ENCODE data around the gene RNU1-4. TPM values are rescaled to one million over a fixed set of nuclear protein-coding genes. Genes with fewer than 3 reads are reported as not detected.
"Not testable (repeated sequence)": the region's sequence is repeated elsewhere in the genome, so short reads cannot be mapped to it uniquely, and the experiment has no call there.

RNU1-4 gene
- total and polyA plus RNA-seq, 5 donors from 2014 or later, result 23.7 to 3,278 TPM; not detected in 3

DNA sequence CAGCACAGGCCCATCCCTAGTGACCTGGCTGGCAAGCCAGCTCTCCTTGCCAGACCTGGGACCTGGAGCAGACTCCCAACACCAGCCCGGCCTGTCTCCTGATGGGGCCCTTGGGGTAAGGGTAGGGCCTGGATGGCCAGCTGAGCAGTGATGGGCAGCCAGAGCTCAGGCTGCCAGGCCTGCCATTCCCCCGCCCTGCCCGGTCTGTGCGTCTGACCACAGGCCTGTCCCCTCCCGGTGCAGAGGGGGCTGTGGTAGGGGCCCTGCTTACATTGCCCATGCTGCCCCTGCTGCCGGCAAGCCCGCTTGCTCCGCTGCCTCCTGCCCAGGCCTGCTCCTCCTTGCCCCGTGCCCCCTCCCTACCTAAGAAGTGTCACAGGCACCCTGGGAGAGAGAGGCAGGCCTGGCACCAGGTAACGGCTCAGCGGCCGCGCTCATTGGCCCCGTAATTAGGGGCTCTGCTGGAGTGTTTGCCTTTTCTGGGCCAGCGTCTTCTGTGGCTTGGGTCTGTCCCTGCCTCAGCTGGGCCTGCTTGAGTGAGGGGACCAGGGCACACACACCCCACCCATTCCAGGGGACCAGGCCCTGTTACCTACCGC, 35.7 kb upstream of the RNU1-4 start:
- not testable (repeated sequence) for H3K9me3 ChIP-seq (ENCODE audit: control insufficient read depth in 2 of 2, low read length in 2 of 2); H3K27ac Mint-ChIP-seq; DNase-seq; H3K36me3 Mint-ChIP-seq; H3K4me1 Mint-ChIP-seq; ATAC-seq (ENCODE audit: low read depth in 2 of 2); H3K36me3 ChIP-seq (ENCODE audit: control insufficient read depth, insufficient read depth, low read length); H3K27me3 Mint-ChIP-seq; H3K4me3 ChIP-seq (ENCODE audit: low read depth, low read length); H3K27ac ChIP-seq (ENCODE audit: insufficient read depth, low read length, poor library complexity, severe bottlenecking); H3K4me1 ChIP-seq (ENCODE audit: control insufficient read depth, insufficient read depth, low read length, poor library complexity, severe bottlenecking); H3K9me3 Mint-ChIP-seq; H3K27me3 ChIP-seq (ENCODE audit: control insufficient read depth, insufficient read depth, low read length); H3K4me3 Mint-ChIP-seq

DNA sequence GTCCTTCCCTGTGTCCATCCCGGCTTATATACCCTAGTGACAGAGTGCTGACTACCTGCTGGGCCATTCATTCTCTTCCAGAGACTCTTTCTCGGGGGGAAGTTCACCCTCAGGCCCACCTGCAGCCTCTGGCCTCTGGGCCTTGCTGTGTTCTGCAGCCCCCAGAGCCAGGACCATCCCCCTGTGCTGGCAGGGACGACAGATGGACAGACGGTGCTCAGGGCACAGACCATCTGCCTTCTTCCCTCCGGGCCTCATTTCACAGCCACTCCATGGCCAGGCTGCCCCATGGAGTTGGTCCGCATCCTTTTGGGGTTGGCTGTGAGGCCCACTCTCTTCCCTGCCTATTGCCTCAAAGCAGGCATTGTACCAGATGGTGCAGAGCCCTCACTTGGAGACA, 34.0 kb upstream of the RNU1-4 start:
- DNase-seq; H3K9me3 Mint-ChIP-seq; H3K27ac Mint-ChIP-seq; H3K27me3 Mint-ChIP-seq; H3K36me3 Mint-ChIP-seq; H3K4me1 Mint-ChIP-seq; H3K27ac ChIP-seq (ENCODE audit: insufficient read depth, low read length, poor library complexity, severe bottlenecking); H3K36me3 ChIP-seq (ENCODE audit: control insufficient read depth, insufficient read depth, low read length); H3K4me1 ChIP-seq (ENCODE audit: control insufficient read depth, insufficient read depth, low read length, poor library complexity, severe bottlenecking); H3K27me3 ChIP-seq (ENCODE audit: control insufficient read depth, insufficient read depth, low read length); H3K9me3 ChIP-seq (ENCODE audit: control insufficient read depth in 2 of 2, low read length in 2 of 2); H3K4me3 Mint-ChIP-seq; H3K4me3 ChIP-seq (ENCODE audit: low read depth, low read length); ATAC-seq (ENCODE audit: low read depth in 2 of 2): not testable (repeated sequence)

DNA sequence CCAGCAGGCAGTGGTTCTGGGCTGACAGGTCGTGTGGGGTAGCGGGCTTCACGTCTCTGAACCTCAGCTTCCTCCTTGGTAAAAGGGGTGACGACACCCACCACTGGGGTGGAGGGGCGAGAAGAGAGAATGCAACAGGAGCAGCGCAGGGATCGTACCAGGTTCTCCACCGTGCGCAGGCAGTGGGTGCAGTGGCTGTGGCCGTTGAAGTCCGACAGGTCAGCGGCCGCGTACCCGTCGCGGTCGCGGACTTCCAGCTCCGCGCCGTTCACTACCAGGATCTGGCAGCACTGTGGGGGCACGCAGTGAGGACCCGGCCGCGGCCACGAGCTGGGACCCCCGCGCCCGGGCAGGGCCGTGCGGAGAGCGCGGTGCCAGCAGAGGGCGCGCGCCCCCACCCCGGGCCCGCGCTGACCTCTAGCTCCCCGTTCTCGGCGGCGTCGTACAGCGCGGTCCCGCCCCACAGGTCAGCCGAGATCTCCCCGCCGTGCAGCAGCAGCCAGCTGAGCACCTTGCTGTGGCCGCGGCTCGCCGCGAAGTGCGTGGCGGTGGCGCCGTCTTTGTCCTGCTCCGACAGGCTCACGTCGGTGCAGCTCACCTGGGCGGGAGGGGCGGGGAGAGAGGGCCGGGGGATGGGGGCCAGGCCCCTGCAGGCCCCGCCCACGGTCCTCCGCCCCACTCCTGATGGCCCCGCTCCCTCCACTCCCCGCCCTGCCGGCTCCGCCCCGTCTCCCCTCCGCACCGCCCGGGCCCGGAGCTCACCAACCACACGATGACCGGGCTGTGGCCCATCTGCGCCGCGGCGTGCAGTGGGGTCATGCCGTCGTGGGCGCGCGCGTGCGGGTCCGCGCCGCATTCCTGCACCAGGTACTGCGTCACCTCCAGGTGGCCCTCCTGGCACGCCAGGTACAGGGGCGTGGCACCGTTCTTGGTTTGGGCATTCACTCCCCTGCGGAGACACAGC, 32.9 kb upstream of the RNU1-4 start:
- H3K4me3 ChIP-seq (ENCODE audit: low read depth, low read length); H3K4me1 ChIP-seq (ENCODE audit: control insufficient read depth, insufficient read depth, low read length, poor library complexity, severe bottlenecking); H3K36me3 Mint-ChIP-seq; H3K27ac ChIP-seq (ENCODE audit: insufficient read depth, low read length, poor library complexity, severe bottlenecking); H3K27me3 ChIP-seq (ENCODE audit: control insufficient read depth, insufficient read depth, low read length); H3K4me3 Mint-ChIP-seq; H3K9me3 Mint-ChIP-seq; ATAC-seq (ENCODE audit: low read depth in 2 of 2); H3K4me1 Mint-ChIP-seq; H3K27me3 Mint-ChIP-seq; H3K27ac Mint-ChIP-seq; H3K36me3 ChIP-seq (ENCODE audit: control insufficient read depth, insufficient read depth, low read length); H3K9me3 ChIP-seq (ENCODE audit: control insufficient read depth in 2 of 2, low read length in 2 of 2); DNase-seq: not testable (repeated sequence)

DNA sequence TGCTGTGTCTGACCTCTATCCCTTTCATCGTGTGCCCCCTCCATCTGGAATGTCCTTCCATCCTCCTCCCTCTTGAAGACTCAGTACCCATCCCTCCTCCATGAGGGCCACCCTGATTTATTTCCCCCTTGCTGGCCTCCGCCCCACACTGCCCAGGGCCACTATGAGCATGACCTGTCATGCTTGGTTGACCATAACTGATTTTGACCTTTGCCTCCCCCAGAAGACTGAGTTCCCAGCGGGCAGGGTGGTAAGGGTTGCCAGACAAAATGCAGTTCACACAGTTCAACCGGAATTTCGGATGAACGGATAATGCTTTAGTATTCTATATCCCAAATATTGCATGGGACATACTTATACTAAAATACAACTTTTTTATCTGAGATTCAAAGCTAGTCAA, 31.6 kb upstream of the RNU1-4 start:
- not testable (repeated sequence) for DNase-seq; H3K27ac ChIP-seq (ENCODE audit: insufficient read depth, low read length, poor library complexity, severe bottlenecking); H3K27ac Mint-ChIP-seq; H3K4me1 ChIP-seq (ENCODE audit: control insufficient read depth, insufficient read depth, low read length, poor library complexity, severe bottlenecking); H3K36me3 ChIP-seq (ENCODE audit: control insufficient read depth, insufficient read depth, low read length); ATAC-seq (ENCODE audit: low read depth in 2 of 2); H3K9me3 Mint-ChIP-seq; H3K4me1 Mint-ChIP-seq; H3K27me3 ChIP-seq (ENCODE audit: control insufficient read depth, insufficient read depth, low read length); H3K27me3 Mint-ChIP-seq; H3K4me3 Mint-ChIP-seq; H3K4me3 ChIP-seq (ENCODE audit: low read depth, low read length); H3K36me3 Mint-ChIP-seq; H3K9me3 ChIP-seq (ENCODE audit: control insufficient read depth in 2 of 2, low read length in 2 of 2)

DNA sequence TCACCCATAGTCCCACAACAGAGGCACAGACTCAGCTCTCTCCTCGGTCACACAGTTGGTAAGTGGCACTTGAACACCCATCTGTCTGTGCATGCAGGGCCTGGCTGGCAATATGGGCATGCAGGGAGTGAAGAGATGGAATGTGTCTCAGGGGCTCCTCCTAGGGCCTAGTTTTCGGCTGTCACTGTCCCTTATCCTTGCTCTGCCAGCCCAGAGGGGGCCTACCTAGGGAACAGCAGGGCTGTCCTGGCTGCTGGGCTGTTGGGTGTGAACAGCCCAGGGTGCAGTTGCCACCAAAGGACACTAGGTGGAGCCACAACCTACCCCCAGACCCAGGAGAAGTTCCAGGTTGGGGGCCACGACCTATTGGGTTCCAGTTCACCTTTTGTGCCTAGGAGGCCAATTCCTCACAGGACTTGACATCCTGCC, 30.6 kb upstream of the RNU1-4 start:
- peak overlapping the region in 1 of 4 donors; percentile 63 for H3K4me3 Mint-ChIP-seq
- peak in 1 of 3 donors; percentile 43 for DNase-seq

DNA sequence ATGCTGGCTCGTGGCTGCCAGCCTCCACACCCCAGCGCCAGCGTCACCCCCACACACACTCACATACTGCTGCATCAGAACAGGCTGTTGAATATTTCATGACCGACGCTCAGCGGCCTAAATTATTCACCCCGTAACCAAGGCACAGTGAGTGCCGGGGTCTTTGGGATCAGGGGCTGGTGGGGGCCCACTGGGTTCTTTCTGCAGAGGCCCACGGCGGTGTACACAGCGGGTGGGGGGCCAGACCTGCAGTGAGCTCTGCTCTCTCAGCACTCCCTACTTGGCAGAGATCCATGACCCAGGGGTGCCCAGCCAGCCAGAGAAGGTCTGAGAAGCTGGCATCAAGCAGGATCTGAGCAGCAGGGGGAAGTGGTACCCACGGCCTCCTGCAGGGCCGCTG, 29.7 kb upstream of the RNU1-4 start:
- not testable (repeated sequence) for ATAC-seq (ENCODE audit: low read depth in 2 of 2); H3K9me3 Mint-ChIP-seq

More for the DNA sequence above, 30.6 kb upstream of the RNU1-4 start:
- not testable (repeated sequence) for H3K36me3 ChIP-seq (ENCODE audit: control insufficient read depth, insufficient read depth, low read length); H3K9me3 ChIP-seq (ENCODE audit: control insufficient read depth in 2 of 2, low read length in 2 of 2); H3K27ac ChIP-seq (ENCODE audit: insufficient read depth, low read length, poor library complexity, severe bottlenecking); H3K36me3 Mint-ChIP-seq; H3K4me1 ChIP-seq (ENCODE audit: control insufficient read depth, insufficient read depth, low read length, poor library complexity, severe bottlenecking); H3K4me1 Mint-ChIP-seq; H3K9me3 Mint-ChIP-seq; H3K27ac Mint-ChIP-seq; H3K4me3 ChIP-seq (ENCODE audit: low read depth, low read length); H3K27me3 Mint-ChIP-seq; H3K27me3 ChIP-seq (ENCODE audit: control insufficient read depth, insufficient read depth, low read length)
- ATAC-seq (ENCODE audit: low read depth in 2 of 2), result peak; percentile 73 to 79

DNA sequence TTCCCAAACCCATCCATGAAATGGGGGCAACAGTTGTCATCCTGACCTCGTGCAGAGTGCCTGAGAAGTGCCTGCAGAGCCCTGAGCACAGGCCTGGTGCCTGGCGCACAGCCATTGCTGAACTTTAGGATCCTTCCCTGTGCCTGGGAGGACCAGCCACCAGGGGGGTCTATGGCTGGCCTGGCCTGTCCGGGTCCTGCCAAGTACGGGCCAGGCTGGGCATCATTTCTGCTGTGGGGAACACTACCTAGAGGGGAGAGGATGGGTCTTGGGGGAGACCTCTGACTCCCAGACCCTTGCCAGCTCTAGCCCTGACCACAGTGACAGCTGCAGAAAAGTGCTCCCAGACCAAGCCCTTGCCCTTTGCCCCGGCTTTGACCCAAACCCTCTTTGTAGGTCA, 28.2 kb upstream of the RNU1-4 start:
- H3K9me3 ChIP-seq (ENCODE audit: control insufficient read depth in 2 of 2, low read length in 2 of 2); H3K36me3 Mint-ChIP-seq; H3K27ac Mint-ChIP-seq; H3K36me3 ChIP-seq (ENCODE audit: control insufficient read depth, insufficient read depth, low read length); H3K9me3 Mint-ChIP-seq; H3K27me3 ChIP-seq (ENCODE audit: control insufficient read depth, insufficient read depth, low read length); H3K4me1 ChIP-seq (ENCODE audit: control insufficient read depth, insufficient read depth, low read length, poor library complexity, severe bottlenecking); DNase-seq; H3K27ac ChIP-seq (ENCODE audit: insufficient read depth, low read length, poor library complexity, severe bottlenecking); H3K4me3 ChIP-seq (ENCODE audit: low read depth, low read length); H3K4me1 Mint-ChIP-seq; ATAC-seq (ENCODE audit: low read depth in 2 of 2); H3K4me3 Mint-ChIP-seq: not testable (repeated sequence)
- peaks cover 13% of the 10 kb centered on the region for H3K27me3 Mint-ChIP-seq

More for the DNA sequence above, 29.7 kb upstream of the RNU1-4 start:
- not testable (repeated sequence) for H3K27me3 ChIP-seq (ENCODE audit: control insufficient read depth, insufficient read depth, low read length); H3K36me3 Mint-ChIP-seq; DNase-seq; H3K27ac Mint-ChIP-seq; H3K4me3 ChIP-seq (ENCODE audit: low read depth, low read length); H3K4me1 ChIP-seq (ENCODE audit: control insufficient read depth, insufficient read depth, low read length, poor library complexity, severe bottlenecking); H3K4me1 Mint-ChIP-seq; H3K27me3 Mint-ChIP-seq; H3K4me3 Mint-ChIP-seq; H3K9me3 ChIP-seq (ENCODE audit: control insufficient read depth in 2 of 2, low read length in 2 of 2); H3K27ac ChIP-seq (ENCODE audit: insufficient read depth, low read length, poor library complexity, severe bottlenecking); H3K36me3 ChIP-seq (ENCODE audit: control insufficient read depth, insufficient read depth, low read length)

DNA sequence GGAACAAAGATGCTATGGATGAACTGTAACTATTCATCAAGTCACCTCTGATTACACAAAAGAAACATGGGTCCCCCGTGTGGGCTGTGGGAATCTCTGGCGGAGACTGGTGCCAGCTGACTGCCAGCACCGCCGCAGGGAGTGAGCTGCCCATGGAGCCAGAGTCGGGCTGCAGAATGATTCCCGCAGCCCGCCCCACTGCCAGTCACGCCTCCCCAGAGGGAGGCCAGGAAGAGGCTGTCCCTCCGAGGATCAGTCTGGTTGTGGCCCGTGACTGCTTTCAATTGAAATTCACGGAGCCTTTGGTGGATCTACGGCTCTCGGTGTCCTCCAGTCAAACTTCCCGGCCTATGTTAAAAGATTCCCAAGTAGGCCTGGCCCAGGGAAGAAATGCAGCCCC, 27.7 kb upstream of the RNU1-4 start:
- H3K27me3 Mint-ChIP-seq, result peaks cover 17% of the 10 kb centered on the region
- H3K36me3 Mint-ChIP-seq; H3K27me3 ChIP-seq (ENCODE audit: control insufficient read depth, insufficient read depth, low read length); H3K4me3 ChIP-seq (ENCODE audit: low read depth, low read length); ATAC-seq (ENCODE audit: low read depth in 2 of 2); H3K27ac Mint-ChIP-seq; H3K27ac ChIP-seq (ENCODE audit: insufficient read depth, low read length, poor library complexity, severe bottlenecking); H3K4me1 Mint-ChIP-seq; H3K4me3 Mint-ChIP-seq; H3K4me1 ChIP-seq (ENCODE audit: control insufficient read depth, insufficient read depth, low read length, poor library complexity, severe bottlenecking); H3K9me3 ChIP-seq (ENCODE audit: control insufficient read depth in 2 of 2, low read length in 2 of 2); H3K9me3 Mint-ChIP-seq; DNase-seq; H3K36me3 ChIP-seq (ENCODE audit: control insufficient read depth, insufficient read depth, low read length): not testable (repeated sequence)

Measured in CD4-positive, CD25-positive, alpha-beta regulatory T cell (primary cell).